Subcutaneous adipose tissue (tissue), 4 donors: ENCODE results near the gene EGFL7. TPM values are rescaled to one million over a fixed set of nuclear protein-coding genes. Genes with fewer than 3 reads are reported as not detected.

Source experiments
- CTCF ChIP-seq: fragments of 450-650 bp; IDR thresholded peaks from one replicate; pipeline ENCODE4 v1.5.1; 2016; ENCODE audit warnings: low read depth, mild to moderate bottlenecking, control low read depth, antibody characterized with exemption, moderate library complexity
- total RNA-seq, 4 donors: library from RNA; depleted of rRNA; stranded (reverse); fragments of >200 nt; gene quantifications; one replicate each; pipeline ENCODE4 v1.1.0, GENCODE V29; 2016

The EGFL7 gene
- total RNA-seq, 4 donors from 2014 or later = 47.6 to 161 (median 102) TPM

GRCh38 chr9:136644343-136644592 is 18.4 kb upstream of the EGFL7 start:
- no peak for TF ChIP-seq CTCF

GRCh38 chr9:136644593-136645351 is 17.9 kb upstream of the EGFL7 start:
- no peak for TF ChIP-seq CTCF

GRCh38 chr9:136645352-136645902 is 17.3 kb upstream of the EGFL7 start:
- no peak for TF ChIP-seq CTCF

GRCh38 chr9:136645903-136646754 is 16.6 kb upstream of the EGFL7 start:
- TF ChIP-seq CTCF = no peak

GRCh38 chr9:136646827-136647711 is 15.6 kb upstream of the EGFL7 start:
- TF ChIP-seq CTCF = no peak

GRCh38 chr9:136648751-136649150 is 14.0 kb upstream of the EGFL7 start:
- no peak for TF ChIP-seq CTCF
